ENCODE results near the gene FGD2.
"Not testable (repeated sequence)": the region's sequence is repeated elsewhere in the genome, so short reads cannot be mapped to it uniquely, and the experiment has no call there.

The FGD2 gene

GRCh38 chr6:37041521-37041920 lies 36.1 kb downstream of the FGD2 start:
- Histone ChIP-seq H3K4me3 (ENCODE audit: low read length, poor library complexity, severe bottlenecking) (no peak overlapping the region), H3F3A (ENCODE audit: low read depth) (no peaks in the 10 kb centered on the region), H3K4me2 (ENCODE audit: low read depth, low read length, poor library complexity, severe bottlenecking) (no peak overlapping the region), H4K20me1 (ENCODE audit: insufficient read depth, low read length, poor library complexity, severe bottlenecking) (no peaks in the 10 kb centered on the region), H3K9ac (ENCODE audit: low read depth, low read length, poor library complexity, severe bottlenecking) (no peak overlapping the region), H2AFZ (ENCODE audit: low read length) (no peak overlapping the region), H3K4me1 (ENCODE audit: insufficient read depth, low read length, poor library complexity, severe bottlenecking) (no peaks in the 10 kb centered on the region), H3K9me2 (replicated peaks; ENCODE audit: low read depth, low read length) (no peaks in the 10 kb centered on the region), H3K27me3 (ENCODE audit: insufficient read depth, low read length, poor library complexity, severe bottlenecking) (no peaks in the 10 kb centered on the region), H3K9me3 (ENCODE audit: insufficient read depth, low read depth, low read length) (no peaks in the 10 kb centered on the region), H3K36me3 (ENCODE audit: insufficient read depth, low read length) (no peaks in the 10 kb centered on the region), H3K79me2 (ENCODE audit: insufficient read depth, low read length) (no peaks in the 10 kb centered on the region)
- no peak for TF ChIP-seq CTCF (conservative IDR thresholded peaks at IDR 0.05; ENCODE audit: low read length)
- TF ChIP-seq EZH2phosphoT487 (IDR thresholded peaks at IDR 0.05; ENCODE audit: borderline replicate concordance), result no peak

- H3K27me3 ChIP-seq (ENCODE audit: insufficient read depth, low read length, poor library complexity, severe bottlenecking), result no peaks in the 10 kb centered on the region
- no peaks in the 10 kb centered on the region for H3K9me2 ChIP-seq (replicated peaks; ENCODE audit: low read depth, low read length)
- no peak overlapping the region for H3K4me3 ChIP-seq (ENCODE audit: low read length, poor library complexity, severe bottlenecking)
- no peak overlapping the region for H3K4me2 ChIP-seq (ENCODE audit: low read depth, low read length, poor library complexity, severe bottlenecking)
- H3K79me2 ChIP-seq (ENCODE audit: insufficient read depth, low read length), result no peaks in the 10 kb centered on the region
- H3K9me3 ChIP-seq (ENCODE audit: insufficient read depth, low read depth, low read length), result no peaks in the 10 kb centered on the region
- no peak overlapping the region for H3K9ac ChIP-seq (ENCODE audit: low read depth, low read length, poor library complexity, severe bottlenecking)
- no peaks in the 10 kb centered on the region for H3F3A ChIP-seq (ENCODE audit: low read depth)
- H2AFZ ChIP-seq (ENCODE audit: low read length), result no peak overlapping the region
- TF ChIP-seq CTCF (conservative IDR thresholded peaks at IDR 0.05; ENCODE audit: low read length), result no peak
- TF ChIP-seq EZH2phosphoT487 (IDR thresholded peaks at IDR 0.05; ENCODE audit: borderline replicate concordance), result no peak
- no peaks in the 10 kb centered on the region for H4K20me1 ChIP-seq (ENCODE audit: insufficient read depth, low read length, poor library complexity, severe bottlenecking)
- H3K4me1 ChIP-seq (ENCODE audit: insufficient read depth, low read length, poor library complexity, severe bottlenecking), result peaks cover under 1% of the 10 kb centered on the region
- H3K36me3 ChIP-seq (ENCODE audit: insufficient read depth, low read length), result no peaks in the 10 kb centered on the region
These were observed 36.7 kb downstream of the FGD2 start for GRCh38 chr6:37042150-37042549.

GRCh38 chr6:37043091-37043490 lies 37.6 kb downstream of the FGD2 start:
- H2AFZ ChIP-seq (ENCODE audit: low read length); H3K79me2 ChIP-seq (ENCODE audit: insufficient read depth, low read length); H3K9ac ChIP-seq (ENCODE audit: low read depth, low read length, poor library complexity, severe bottlenecking); H3K36me3 ChIP-seq (ENCODE audit: insufficient read depth, low read length); H3K9me3 ChIP-seq (ENCODE audit: insufficient read depth, low read depth, low read length); H3K4me2 ChIP-seq (ENCODE audit: low read depth, low read length, poor library complexity, severe bottlenecking); H3K9me2 ChIP-seq (replicated peaks; ENCODE audit: low read depth, low read length); H4K20me1 ChIP-seq (ENCODE audit: insufficient read depth, low read length, poor library complexity, severe bottlenecking); H3F3A ChIP-seq (ENCODE audit: low read depth); H3K4me1 ChIP-seq (ENCODE audit: insufficient read depth, low read length, poor library complexity, severe bottlenecking); H3K4me3 ChIP-seq (ENCODE audit: low read length, poor library complexity, severe bottlenecking); H3K27me3 ChIP-seq (ENCODE audit: insufficient read depth, low read length, poor library complexity, severe bottlenecking): not testable (repeated sequence)

GRCh38 chr6:37047346-37047688 lies 41.9 kb downstream of the FGD2 start:
- TF ChIP-seq EZH2phosphoT487 (IDR thresholded peaks at IDR 0.05; ENCODE audit: borderline replicate concordance) (no peak), CTCF (conservative IDR thresholded peaks at IDR 0.05; ENCODE audit: low read length) (no peak)
- Histone ChIP-seq H2AFZ (ENCODE audit: low read length) (no peak overlapping the region), H3K36me3 (ENCODE audit: insufficient read depth, low read length) (no peaks in the 10 kb centered on the region), H3K79me2 (ENCODE audit: insufficient read depth, low read length) (no peaks in the 10 kb centered on the region), H3K4me3 (ENCODE audit: low read length, poor library complexity, severe bottlenecking) (no peak overlapping the region), H3K9me2 (replicated peaks; ENCODE audit: low read depth, low read length) (no peaks in the 10 kb centered on the region), H3K4me2 (ENCODE audit: low read depth, low read length, poor library complexity, severe bottlenecking) (no peak overlapping the region), H3K9me3 (ENCODE audit: insufficient read depth, low read depth, low read length) (no peaks in the 10 kb centered on the region), H3F3A (ENCODE audit: low read depth) (no peaks in the 10 kb centered on the region), H4K20me1 (ENCODE audit: insufficient read depth, low read length, poor library complexity, severe bottlenecking) (no peaks in the 10 kb centered on the region), H3K27me3 (ENCODE audit: insufficient read depth, low read length, poor library complexity, severe bottlenecking) (no peaks in the 10 kb centered on the region), H3K4me1 (ENCODE audit: insufficient read depth, low read length, poor library complexity, severe bottlenecking) (peaks cover 33% of the 10 kb centered on the region), H3K9ac (ENCODE audit: low read depth, low read length, poor library complexity, severe bottlenecking) (no peak overlapping the region)

All from Loucy (cell line).